ENCODE measurements around the gene GRID1.

GRID1 gene

DNA sequence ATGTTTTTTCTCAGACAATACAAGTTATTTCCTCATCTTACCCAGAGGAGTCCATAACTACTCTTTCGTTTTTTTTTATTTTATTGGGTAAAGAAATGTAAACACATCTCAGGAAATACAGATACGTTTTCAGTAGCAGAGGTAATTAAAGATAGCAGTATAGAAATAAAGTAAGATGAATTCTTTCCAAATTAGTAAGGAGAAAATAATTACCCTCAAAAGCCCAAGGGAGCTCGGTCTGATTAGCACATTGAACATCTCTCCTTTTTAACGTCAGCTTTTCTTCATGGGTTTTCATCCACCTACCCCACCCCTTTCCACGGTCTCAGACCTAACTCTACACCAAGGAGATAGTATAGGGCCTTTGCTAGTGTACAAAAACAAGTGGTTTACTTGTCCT is 294.2 kb downstream of the GRID1 start:
- no peak for TF ChIP-seq CTCF (conservative IDR thresholded peaks at IDR 0.05)

GRCh38 chr10:86071758-86072157 is 294.8 kb downstream of the GRID1 start:
- no peak overlapping the region for H3K27ac ChIP-seq
- no peak for TF ChIP-seq CTCF (conservative IDR thresholded peaks at IDR 0.05)

More for the DNA sequence above, 294.2 kb downstream of the GRID1 start:
- no peak overlapping the region for H3K27ac ChIP-seq

DNA sequence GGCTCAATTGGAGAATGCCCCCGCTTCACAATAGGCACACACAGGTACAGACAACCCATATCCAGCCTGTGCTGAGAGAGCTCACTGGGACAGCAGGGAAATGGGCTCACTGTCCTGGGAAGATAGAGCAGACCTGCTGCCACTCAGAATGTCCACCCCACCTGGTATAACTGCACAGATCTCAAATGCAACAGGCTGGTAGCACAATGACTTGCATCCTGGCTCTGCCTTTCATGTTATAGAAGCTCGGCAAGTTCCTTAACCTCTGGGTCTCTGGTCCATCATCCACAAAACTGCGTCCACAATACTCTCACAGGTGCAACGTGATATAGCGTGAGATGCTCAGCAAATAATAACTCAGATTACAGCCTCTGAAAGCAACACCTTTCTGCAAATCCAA is 295.4 kb downstream of the GRID1 start:
- no peak overlapping the region for H3K27ac ChIP-seq
- TF ChIP-seq CTCF (conservative IDR thresholded peaks at IDR 0.05): no peak

DNA sequence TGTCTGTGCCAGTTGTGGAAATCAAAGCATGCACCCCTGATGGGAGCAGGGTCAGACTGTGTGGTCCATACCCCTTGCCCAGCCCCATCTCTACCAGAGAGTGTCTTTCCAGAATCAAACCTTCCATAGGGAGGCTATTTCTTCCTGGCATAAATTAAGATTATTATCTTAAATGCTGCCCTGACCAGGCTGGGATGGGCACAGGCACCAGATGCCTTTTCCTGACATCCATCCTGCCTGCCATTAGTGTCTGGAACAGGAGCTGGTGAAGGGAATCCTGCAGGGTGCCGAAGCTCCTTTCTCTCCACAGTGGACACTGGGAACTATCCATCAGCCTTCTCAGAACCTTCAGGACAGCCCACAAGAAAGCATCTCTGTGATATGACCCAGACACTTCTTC is 296.3 kb downstream of the GRID1 start:
- no peak overlapping the region for H3K27ac ChIP-seq
- TF ChIP-seq CTCF (conservative IDR thresholded peaks at IDR 0.05): no peak

GRCh38 chr10:86068231-86069054 is 298.2 kb downstream of the GRID1 start:
- H3K27ac ChIP-seq: no peak overlapping the region
- TF ChIP-seq CTCF (conservative IDR thresholded peaks at IDR 0.05): no peak

DNA sequence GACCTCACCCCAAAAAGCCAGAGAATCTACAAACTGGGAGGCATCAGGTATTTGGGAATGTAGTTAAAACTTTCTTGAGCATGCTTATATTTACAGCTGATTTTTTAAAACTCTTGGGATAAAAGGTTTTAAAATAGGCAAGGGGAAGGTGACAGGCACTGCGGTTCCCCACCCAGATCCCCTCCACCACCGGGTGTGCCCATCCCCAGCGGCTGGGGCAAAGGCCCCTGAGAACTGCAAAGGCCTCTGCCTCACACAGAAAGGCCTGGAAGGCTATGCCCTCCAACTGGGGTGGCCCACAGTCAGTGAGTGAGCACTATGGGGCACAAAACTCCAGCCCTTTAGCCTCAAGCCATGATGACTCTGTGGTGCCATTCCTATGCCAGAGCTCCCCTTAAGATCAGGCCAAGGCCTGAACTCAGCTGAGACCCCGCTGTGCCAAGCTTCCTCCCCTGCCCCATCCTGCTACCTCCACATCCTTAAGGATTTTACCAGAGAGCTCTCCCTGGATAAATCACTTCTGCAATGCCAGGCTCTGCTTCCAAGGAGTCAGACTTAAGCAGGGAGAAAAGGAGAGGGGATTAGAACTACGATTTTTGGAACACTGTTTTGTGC is 299.1 kb downstream of the GRID1 start:
- H3K27ac ChIP-seq: no peak overlapping the region
- TF ChIP-seq CTCF (conservative IDR thresholded peaks at IDR 0.05): no peak

DNA sequence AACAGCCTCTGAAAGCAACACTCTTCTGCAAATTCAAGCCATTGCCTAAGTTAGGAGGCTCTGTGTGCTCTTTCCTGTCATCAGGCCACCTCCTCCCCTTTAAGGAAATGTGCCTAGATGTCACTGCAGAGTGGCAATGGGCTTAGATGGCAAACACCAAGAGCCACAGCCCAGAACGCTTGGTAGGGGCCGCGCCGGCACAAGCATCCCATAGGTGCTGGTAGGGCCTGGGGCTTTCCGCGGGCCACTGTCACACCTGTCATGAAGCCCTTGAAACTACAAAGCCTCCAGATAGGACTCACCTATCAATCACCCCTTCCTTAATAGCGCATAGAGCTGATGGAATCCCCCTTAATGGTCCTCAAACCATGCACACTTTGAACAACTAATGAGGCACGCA is 299.9 kb downstream of the GRID1 start:
- H3K27ac ChIP-seq: no peak overlapping the region
- TF ChIP-seq CTCF (conservative IDR thresholded peaks at IDR 0.05): no peak
